NCI-H2171 treated with DMSO at 0.1 percent for 48 hours (cell line): Measurements from ENCODE around the gene AP1M2.
"Not testable (repeated sequence)": the region's sequence is repeated elsewhere in the genome, so short reads cannot be mapped to it uniquely, and the experiment has no call there.

ENCODE experiments used
- DNase-seq: peaks from one replicate; lab custom pipeline; 2025; lab: John Stamatoyannopoulos, UW

AP1M2 gene

DNA sequence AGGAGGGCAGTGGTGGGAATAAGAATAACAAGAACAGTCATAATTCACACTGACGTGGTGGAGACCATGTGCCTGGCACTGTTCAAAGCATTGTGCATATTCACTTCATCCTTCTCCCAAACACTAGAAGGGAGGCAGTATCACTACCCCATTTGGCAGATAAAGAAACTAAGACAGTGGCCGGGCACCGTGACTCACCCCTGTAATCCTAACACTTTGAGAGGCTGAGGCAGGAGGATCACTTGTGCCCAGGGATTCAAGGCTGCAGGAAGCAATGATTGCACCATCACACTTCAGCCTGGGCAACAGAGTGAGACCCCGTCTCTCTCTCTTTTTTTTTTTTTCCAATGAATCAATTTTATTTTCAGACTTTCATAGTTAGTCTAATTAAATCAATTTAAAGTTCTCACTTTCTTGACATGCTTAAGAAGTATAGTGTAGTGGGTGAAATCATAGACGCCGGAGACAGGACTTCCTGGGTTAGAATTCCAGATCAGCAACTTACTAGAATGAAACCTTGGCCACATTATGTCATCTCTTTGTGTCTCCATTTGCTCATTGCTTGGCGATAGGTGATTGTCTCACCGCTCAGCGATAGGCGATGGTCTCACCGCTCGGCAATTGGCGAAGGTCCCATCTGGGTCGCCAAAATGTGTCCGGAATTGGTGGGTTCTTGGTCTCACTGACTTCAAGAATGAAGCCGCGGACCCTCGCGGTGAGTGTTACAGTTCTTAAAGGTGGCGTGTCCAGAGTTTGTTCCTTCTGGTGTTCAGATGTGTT is 48.7 kb downstream of the AP1M2 start:
- no peak for DNase-seq

DNA sequence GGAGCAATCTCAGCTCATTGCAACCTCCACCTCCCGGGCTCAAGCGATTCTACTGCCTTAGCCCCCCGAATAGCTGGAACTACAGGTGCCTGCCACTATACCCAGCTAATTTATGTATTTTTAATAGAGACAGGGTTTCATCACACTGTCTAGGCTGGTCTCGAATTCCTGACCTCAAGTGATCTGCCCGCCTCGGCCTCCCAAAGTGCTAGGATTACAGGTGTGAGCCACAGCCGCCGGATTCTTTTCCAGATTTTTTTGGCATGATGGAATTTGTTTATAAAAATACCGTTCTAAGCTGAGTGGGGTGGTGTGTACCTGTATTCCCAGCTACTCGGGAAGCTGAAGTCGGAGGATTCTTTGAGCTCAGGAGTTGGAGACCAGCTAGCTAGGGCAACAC is 49.4 kb downstream of the AP1M2 start:
- no peak for DNase-seq

DNA sequence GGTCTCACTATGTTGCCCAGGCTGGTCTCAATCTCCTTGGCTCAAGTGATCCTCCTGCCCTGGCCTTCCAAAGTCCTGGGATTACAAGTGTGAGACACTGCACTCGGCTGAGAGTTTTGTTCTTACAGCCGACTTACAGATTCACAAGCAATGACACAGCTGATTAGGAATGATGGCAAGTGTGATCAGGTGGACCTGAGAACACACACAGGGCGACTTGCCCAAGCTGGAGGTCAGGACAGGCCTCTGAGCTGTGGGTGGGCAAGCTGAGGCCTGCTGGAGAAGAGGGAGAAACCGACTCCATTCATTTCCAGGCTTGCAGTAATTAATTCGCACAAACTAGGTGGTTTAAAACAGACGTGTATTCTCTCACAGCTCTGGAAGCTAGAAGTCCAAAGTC is 51.5 kb downstream of the AP1M2 start:
- DNase-seq = no peak

DNA sequence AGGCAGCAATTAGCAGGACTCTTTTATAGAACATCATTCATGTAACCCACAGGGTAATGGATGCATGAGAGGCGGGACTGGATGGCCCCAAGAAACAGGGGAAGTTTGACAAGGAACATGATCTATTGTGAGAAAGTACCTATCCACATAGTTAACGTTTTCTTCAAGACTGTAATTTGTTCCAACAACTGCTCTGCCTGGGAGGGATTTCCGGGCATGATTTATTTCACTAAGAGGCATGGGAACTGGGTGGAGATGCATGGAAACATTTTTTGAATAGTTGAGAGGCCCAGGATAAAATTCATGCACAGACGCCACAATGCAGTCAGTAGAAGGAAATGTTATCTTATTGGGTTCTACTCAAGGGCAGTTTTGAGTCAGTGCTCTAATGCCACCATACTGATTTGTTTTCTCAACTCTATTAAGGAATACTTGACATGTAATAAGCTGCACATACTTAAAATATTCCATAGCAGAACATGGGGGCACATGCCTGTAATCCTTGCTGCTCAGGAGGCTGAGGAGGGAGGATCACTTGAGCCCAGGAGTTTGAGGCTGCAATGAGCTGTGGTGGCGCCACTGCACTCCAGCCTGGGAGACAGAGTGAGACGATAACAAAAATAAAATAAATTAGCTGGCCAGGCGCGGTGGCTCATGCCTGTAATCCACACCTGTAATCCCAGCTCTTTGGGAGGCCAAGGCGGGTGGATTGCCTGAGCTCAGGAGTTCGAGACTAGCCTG is 53.3 kb downstream of the AP1M2 start:
- no peak for DNase-seq

DNA sequence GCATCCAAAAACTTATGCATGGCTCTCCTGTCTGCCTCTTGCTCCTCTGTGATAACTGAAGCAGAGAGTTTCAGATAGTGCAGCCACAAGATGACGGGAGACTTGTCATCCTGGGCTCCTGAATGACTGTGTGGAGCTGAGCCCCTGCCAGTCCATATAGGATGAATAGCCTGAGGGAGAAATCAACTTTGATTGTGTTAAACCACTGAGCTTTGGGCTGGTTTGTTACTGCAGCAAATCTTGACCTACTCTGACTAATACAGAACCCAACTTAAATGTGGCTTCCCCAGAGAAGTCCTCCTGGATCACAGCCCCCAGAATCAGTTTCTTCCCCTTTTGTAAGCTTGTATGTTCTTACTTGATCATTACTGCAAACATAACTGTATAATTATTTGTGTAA is 54.7 kb downstream of the AP1M2 start:
- DNase-seq = no peak

DNA sequence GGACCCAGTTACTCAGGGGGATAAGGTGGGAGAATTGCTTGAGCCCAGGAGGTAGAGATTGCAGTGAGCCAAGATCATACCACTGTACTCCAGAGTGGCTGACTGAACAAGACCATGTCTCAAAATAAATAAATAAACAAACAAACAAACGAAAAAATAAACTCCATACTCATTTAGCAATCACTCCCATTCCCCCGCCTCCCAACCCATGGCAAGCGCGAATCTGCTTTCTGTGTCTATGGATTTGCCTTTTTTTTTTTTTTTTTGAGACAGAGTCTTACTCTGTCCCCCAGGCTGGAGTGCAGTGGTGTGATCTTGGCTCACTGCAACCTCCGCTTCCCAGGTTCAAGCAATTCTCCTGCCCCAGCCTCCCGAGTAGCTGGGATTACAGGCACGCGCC is 60.2 kb downstream of the AP1M2 start:
- not testable (repeated sequence) for DNase-seq

DNA sequence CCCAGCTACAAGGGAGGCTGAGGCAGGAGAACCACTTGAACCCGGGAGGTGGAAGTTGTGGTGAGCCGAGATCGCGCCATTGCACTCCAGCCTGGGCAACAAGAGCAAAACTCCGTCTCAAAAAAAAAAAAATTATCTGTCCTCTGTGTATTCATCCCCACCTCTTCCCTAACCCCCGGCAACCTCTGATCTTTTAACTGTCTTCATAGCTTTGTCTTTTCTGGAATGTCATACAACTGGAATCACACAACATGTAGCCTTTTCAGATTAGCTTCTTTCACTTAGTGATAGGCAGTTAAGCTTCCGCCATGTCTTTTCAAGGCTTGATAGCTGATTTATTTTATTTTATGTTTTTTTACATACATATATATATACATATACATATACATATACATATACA is 61.5 kb downstream of the AP1M2 start:
- DNase-seq = no peak

DNA sequence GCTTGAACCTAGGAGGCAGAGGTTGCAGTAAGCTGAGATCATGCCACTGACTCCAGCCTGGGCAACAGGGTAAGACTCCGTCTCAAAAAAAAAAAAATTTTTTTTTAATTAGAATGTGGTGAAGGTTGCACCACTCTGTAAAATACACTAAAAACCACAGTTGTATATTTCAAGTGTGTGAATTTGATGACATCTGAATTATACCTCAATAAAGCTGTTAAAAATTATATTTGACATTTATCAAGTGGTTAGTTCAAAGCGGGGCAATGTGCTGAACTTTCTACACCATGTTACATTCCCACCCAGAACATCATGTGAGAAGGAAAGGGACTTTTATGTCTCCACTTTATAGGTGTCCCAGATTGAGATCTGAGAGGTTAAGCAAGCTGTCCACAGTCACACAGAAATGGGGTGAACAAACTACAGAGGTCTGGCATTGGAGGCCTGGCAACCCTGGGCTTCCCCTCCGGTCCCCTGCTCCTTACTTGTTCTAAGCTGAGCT is 63.9 kb downstream of the AP1M2 start:
- no peak for DNase-seq
